ENCODE data around the gene SH3TC2.

GRCh38 chr5:149007174-149007573 lies 55.7 kb downstream of the SH3TC2 start:
- TF ChIP-seq CTCF (IDR thresholded peaks at IDR 0.05) (no peak), POLR2A (IDR thresholded peaks at IDR 0.05) (no peak)

Measured in breast epithelium (tissue), 3 donors.